CD14-positive monocyte (primary cell): ENCODE data around the gene ST6GALNAC2. TPM values are rescaled to one million over a fixed set of nuclear protein-coding genes. Genes with fewer than 3 reads are reported as not detected.
A peak's percentile ranks its signal among the peaks of the same experiment; 100 is the strongest.

Experiments used
- DNase-seq, 3 donors: peaks; one replicate each; pipeline ENCODE4 v3.0.0-alpha.2; 2011 to 2022
- H2AFZ ChIP-seq: 2 replicates; pipeline ENCODE4 v1.6.0; 2012; ENCODE audit warnings: mild to moderate bottlenecking, low read depth, low read length, inconsistent platforms; ENCODE audit not compliant: insufficient read depth, poor library complexity, severe bottlenecking
- H3K27ac ChIP-seq, 2 donors: 1 replicate in 1 of 2; 2 replicates in 1 of 2; pipeline ENCODE4 v1.5.1; 2012 to 2013; ENCODE audit warnings: low read length in 2 of 2, control low read depth in 1 of 2, inconsistent platforms in 1 of 2, low read depth in 1 of 2, mild to moderate bottlenecking in 1 of 2
- H3K27me3 ChIP-seq, 2 donors: one replicate each; pipeline versions ENCODE4 v1.6.0 to v1.6.1; 2011 to 2013; ENCODE audit warnings: low read length in 2 of 2; ENCODE audit not compliant: control insufficient read depth in 2 of 2, insufficient read depth in 2 of 2
- H3K36me3 ChIP-seq, 2 donors: replicated peaks in 1 of 2; 1 replicate in 1 of 2; 2 replicates in 1 of 2; pipeline versions ENCODE4 v1.5.1 to v1.6.1; 2012 to 2013; ENCODE audit warnings: low read length in 2 of 2, control low read depth in 1 of 2, inconsistent platforms in 1 of 2, mild to moderate bottlenecking in 1 of 2; ENCODE audit not compliant: insufficient read depth in 2 of 2, control insufficient read depth in 1 of 2
- H3K4me1 ChIP-seq, 2 donors: 1 replicate in 1 of 2; 2 replicates in 1 of 2; pipeline versions ENCODE4 v1.5.1 to v1.6.1; 2012 to 2013; ENCODE audit warnings: low read length in 2 of 2, control low read depth in 1 of 2, inconsistent platforms in 1 of 2, mild to moderate bottlenecking in 1 of 2, moderate library complexity in 1 of 2; ENCODE audit not compliant: insufficient read depth in 2 of 2, control insufficient read depth in 1 of 2
- H3K4me2 ChIP-seq: replicated peaks from 2 replicates; pipeline ENCODE3; 2012; ENCODE audit warnings: low read length, moderate library complexity, mild to moderate bottlenecking; ENCODE audit not compliant: poor library complexity, severe bottlenecking; ENCODE audit errors: extremely low read depth
- H3K4me3 ChIP-seq, 3 experiments: fragments of 200-600 bp in 1 of 3; sonication (generic) in 1 of 3; replicated peaks in 1 of 3; 1 replicate in 2 of 3; 2 replicates in 1 of 3; pipeline ENCODE4 v1.5.1; 2011 to 2013; ENCODE audit warnings: low read length in 3 of 3, mild to moderate bottlenecking in 3 of 3, control low read depth in 2 of 3, low read depth in 2 of 3, inconsistent platforms in 1 of 3, moderate library complexity in 1 of 3
- H3K79me2 ChIP-seq: 2 replicates; pipeline ENCODE4 v1.6.0; 2012; ENCODE audit warnings: mild to moderate bottlenecking, control low read depth, inconsistent platforms, low read length, moderate library complexity; ENCODE audit not compliant: insufficient read depth
- H3K9ac ChIP-seq: 2 replicates; pipeline ENCODE4 v1.6.0; 2017; ENCODE audit warnings: low read length, mild to moderate bottlenecking; ENCODE audit not compliant: insufficient read depth, poor library complexity, severe bottlenecking
- H3K9me3 ChIP-seq, 2 donors: replicated peaks in 1 of 2; 1 replicate in 1 of 2; 2 replicates in 1 of 2; pipeline versions ENCODE4 v1.5.1 to v1.6.1; 2012 to 2013; ENCODE audit warnings: low read length in 2 of 2, control low read depth in 1 of 2; ENCODE audit not compliant: control insufficient read depth in 1 of 2, insufficient read depth in 1 of 2
- H4K20me1 ChIP-seq: 2 replicates; pipeline ENCODE4 v1.6.0; 2012; ENCODE audit warnings: mild to moderate bottlenecking, low read length, control low read depth, moderate library complexity; ENCODE audit not compliant: insufficient read depth
- H3K27ac Mint-ChIP-seq, 7 donors: one replicate each; pipeline ENCODE4 v1.8.0; 2020; ENCODE audit warnings: mild to moderate bottlenecking in 7 of 7, mixed read lengths in 7 of 7, moderate library complexity in 6 of 7, inconsistent platforms in 2 of 7
- H3K27me3 Mint-ChIP-seq, 3 donors: one replicate each; pipeline ENCODE4 v1.8.0; 2021 to 2022; ENCODE audit warnings: low read depth in 3 of 3, mild to moderate bottlenecking in 3 of 3, mixed read lengths in 3 of 3, moderate library complexity in 3 of 3, inconsistent platforms in 1 of 3
- H3K36me3 Mint-ChIP-seq, 2 donors: one replicate each; pipeline ENCODE4 v1.8.0; 2020; ENCODE audit warnings: mixed read lengths in 2 of 2, inconsistent platforms in 1 of 2, mild to moderate bottlenecking in 1 of 2
- H3K4me1 Mint-ChIP-seq: one replicate; pipeline ENCODE4 v1.8.0; 2020; ENCODE audit warnings: mild to moderate bottlenecking, mixed read lengths
- H3K4me3 Mint-ChIP-seq, 2 donors: one replicate each; pipeline ENCODE4 v1.8.0; 2020; ENCODE audit warnings: mild to moderate bottlenecking in 2 of 2, mixed read lengths in 2 of 2, moderate library complexity in 1 of 2
- H3K9me3 Mint-ChIP-seq, 7 donors: one replicate each; pipeline ENCODE4 v1.8.0; 2020 to 2022; ENCODE audit warnings: mixed read lengths in 7 of 7, mild to moderate bottlenecking in 6 of 7, moderate library complexity in 6 of 7, inconsistent platforms in 2 of 7
- CTCF ChIP-seq: fragments of 200-600 bp; IDR thresholded peaks from one replicate; pipeline ENCODE4 v1.8.0; 2022; ENCODE audit warnings: antibody characterized with exemption, mild to moderate bottlenecking
- WGBS: methylation state at CpG from one replicate; pipeline ENCODE4 v1.1.5; 2013; ENCODE audit warnings: missing lambda C conversion rate; ENCODE audit not compliant: insufficient coverage; 5-methylcytosine and 5-hydroxymethylcytosine counted together
- intact Hi-C, 2 donors: fragments of 100-400 bp; cut with micrococcal nuclease; formaldehyde crosslinking; loops; one replicate each; pipeline versions ENCODE4 v1.15.0 to v1.15.1; 2023
- polyA plus RNA-seq, 3 donors: library from polyadenylated mRNA; depleted of rRNA in 1 of 3; unstranded in 2 of 3; stranded (reverse) in 1 of 3; fragments of 300-500 nt in 2 of 3; fragments of >200 nt in 1 of 3; fragmentation: Illumina TruSeq in 2 of 3; gene quantifications; 1 replicate in 2 of 3; 2 replicates in 1 of 3; pipeline ENCODE4 v1.2.3, GENCODE V29; 2012 to 2021

Gene ST6GALNAC2
- polyA plus RNA-seq, 3 donors: 8.3 to 11.8 (median 11.8) TPM

GRCh38 chr17:76572201-76572910 is 13.3 kb downstream of the ST6GALNAC2 start:
- Histone ChIP-seq H3K4me3 (no peak overlapping the region), H3K79me2 (no peaks in the 10 kb centered on the region), H4K20me1 (peaks cover 12% of the 10 kb centered on the region), H3K36me3 (no peaks in the 10 kb centered on the region), H2AFZ (no peak overlapping the region), H3K9me3 (no peaks in the 10 kb centered on the region), H3K4me2 (no peak overlapping the region), H3K27ac (no peak overlapping the region), H3K27me3 (peaks cover 0 to 7% of the 10 kb centered on the region in 2 donors), H3K4me1 (peaks cover 18 to 19% of the 10 kb centered on the region in 2 donors), H3K9ac (no peak overlapping the region)
- H3K9me3 Mint-ChIP-seq: peaks cover 2 to 13% (median 6%) of the 10 kb centered on the region in 7 donors
- peaks cover 10 to 23% (median 17%) of the 10 kb centered on the region in 3 donors for H3K27me3 Mint-ChIP-seq
- intact Hi-C loops: no loop called here
- peaks cover 28% of the 10 kb centered on the region for H3K4me1 Mint-ChIP-seq
- no peak for DNase-seq
- TF ChIP-seq CTCF: no peak
- H3K27ac Mint-ChIP-seq: no peak overlapping the region
- H3K4me3 Mint-ChIP-seq: no peak overlapping the region
- WGBS: 91% methylated on average over 16 of the region's 17 CpGs
- peaks cover 0 to 21% of the 10 kb centered on the region in 2 donors for H3K36me3 Mint-ChIP-seq

GRCh38 chr17:76570877-76571471 is 14.7 kb downstream of the ST6GALNAC2 start:
- TF ChIP-seq CTCF: no peak
- no peaks in the 10 kb centered on the region for H3K9me3 ChIP-seq
- peak overlapping the region in 1 of 7 donors; percentile 56 for H3K27ac Mint-ChIP-seq
- H3K4me3 Mint-ChIP-seq: no peak overlapping the region
- peaks cover 2 to 13% (median 6%) of the 10 kb centered on the region in 7 donors for H3K9me3 Mint-ChIP-seq
- H3K36me3 ChIP-seq: peaks cover under 1 to 7% of the 10 kb centered on the region in 2 donors
- H3K27me3 Mint-ChIP-seq: peaks cover 10 to 25% (median 17%) of the 10 kb centered on the region in 3 donors
- intact Hi-C loops: no loop called here
- H3K4me1 ChIP-seq: peaks cover 21 to 28% of the 10 kb centered on the region in 2 donors
- H2AFZ ChIP-seq: no peak overlapping the region
- H3K9ac ChIP-seq: no peak overlapping the region
- peaks cover 0 to 7% of the 10 kb centered on the region in 2 donors for H3K27me3 ChIP-seq
- no peaks in the 10 kb centered on the region for H3K79me2 ChIP-seq
- no peak overlapping the region for H3K4me2 ChIP-seq
- H3K27ac ChIP-seq: no peak overlapping the region
- WGBS: 99% methylated on average over 11 of the region's 13 CpGs
- no peak for DNase-seq
- H3K4me3 ChIP-seq: no peak overlapping the region
- peaks cover 23% of the 10 kb centered on the region for H4K20me1 ChIP-seq
- H3K4me1 Mint-ChIP-seq: peaks cover 28% of the 10 kb centered on the region
- peaks cover 8 to 28% of the 10 kb centered on the region in 2 donors for H3K36me3 Mint-ChIP-seq
